ENCODE measurements around the gene DDX42. TPM values are rescaled to one million over a fixed set of nuclear protein-coding genes. Genes with fewer than 3 reads are reported as not detected.
"Not testable (repeated sequence)": the region's sequence is repeated elsewhere in the genome, so short reads cannot be mapped to it uniquely, and the experiment has no call there.

Gene DDX42
- total RNA-seq, 1 experiment from 2014 or later = 128 TPM

- TF ChIP-seq E2F1 (CRISPR knock-in tag; IDR thresholded peaks at IDR 0.05) = no peak
Observed at GRCh38 chr17:63792055-63792729, 18.2 kb downstream of the DDX42 start (continued).

GRCh38 chr17:63796375-63796774 is 22.4 kb downstream of the DDX42 start:
- CTCF ChIA-PET; H3K9me3 Mint-ChIP-seq; DNase-seq (ENCODE audit: low spot score); ATAC-seq; H3K27me3 Mint-ChIP-seq (ENCODE audit: low read depth); H3K4me3 Mint-ChIP-seq; H3K4me1 Mint-ChIP-seq; POLR2A ChIA-PET; H3K27ac Mint-ChIP-seq: not testable (repeated sequence)
- H3K36me3 Mint-ChIP-seq = peaks cover 73% of the 10 kb centered on the region

GRCh38 chr17:63798572-63799106 is 24.7 kb downstream of the DDX42 start:
- no peak for TF ChIP-seq MXD4 (CRISPR knock-in tag; IDR thresholded peaks at IDR 0.05; ENCODE audit: borderline replicate concordance)
- H3K9me3 Mint-ChIP-seq = no peaks in the 10 kb centered on the region
- DNase-seq (ENCODE audit: low spot score) (no peak), ATAC-seq (no peak)
- H3K36me3 Mint-ChIP-seq = peaks cover 70% of the 10 kb centered on the region
- ChIA-PET CTCF (no interaction called here), POLR2A (no interaction called here)
- H3K4me1 Mint-ChIP-seq = no peaks in the 10 kb centered on the region
- H3K27me3 Mint-ChIP-seq (ENCODE audit: low read depth) = no peaks in the 10 kb centered on the region
- no peak overlapping the region for H3K4me3 Mint-ChIP-seq
- no peak overlapping the region for H3K27ac Mint-ChIP-seq

GRCh38 chr17:63800783-63801182 is 26.8 kb downstream of the DDX42 start:
- no peak overlapping the region for H3K4me3 Mint-ChIP-seq
- ChIA-PET POLR2A (interaction anchor here (0.6 kb wide), 1 partner anchor 45 kb away, joined by 12 read pairs; no protein-coding TSS in a partner anchor), CTCF (no interaction called here)
- H3K27me3 Mint-ChIP-seq (ENCODE audit: low read depth) = no peaks in the 10 kb centered on the region
- TF ChIP-seq ZNF512 (CRISPR knock-in tag; IDR thresholded peaks at IDR 0.05; ENCODE audit: borderline replicate concordance) = no peak
- no peak for TF ChIP-seq ZNF416 (CRISPR knock-in tag; IDR thresholded peaks at IDR 0.05)
- no peak for TF ChIP-seq NR2C2 (CRISPR knock-in tag; IDR thresholded peaks at IDR 0.05)
- TF ChIP-seq NFYB (CRISPR knock-in tag; conservative IDR thresholded peaks at IDR 0.05; ENCODE audit: low read depth) = no peak
- H3K4me1 Mint-ChIP-seq = no peaks in the 10 kb centered on the region
- H3K27ac Mint-ChIP-seq = no peak overlapping the region
- DNase-seq (ENCODE audit: low spot score) (no peak), ATAC-seq (no peak)
- no peaks in the 10 kb centered on the region for H3K9me3 Mint-ChIP-seq
- H3K36me3 Mint-ChIP-seq = peaks cover 67% of the 10 kb centered on the region

GRCh38 chr17:63804328-63804727 is 30.4 kb downstream of the DDX42 start:
- H3K27ac Mint-ChIP-seq = no peak overlapping the region
- peaks cover 81% of the 10 kb centered on the region for H3K36me3 Mint-ChIP-seq
- H3K9me3 Mint-ChIP-seq = no peaks in the 10 kb centered on the region
- CTCF ChIA-PET = interaction anchor here (1.2 to 1.6 kb wide), 2 partner anchors 182 to 379 kb away, joined by 3 to 4 read pairs; partner anchors contain the start of gene MAP3K3
- H3K4me1 Mint-ChIP-seq = no peaks in the 10 kb centered on the region
- POLR2A ChIA-PET = no interaction called here
- H3K4me3 Mint-ChIP-seq = no peak overlapping the region
- DNase-seq (ENCODE audit: low spot score) (no peak), ATAC-seq (no peak)
- no peaks in the 10 kb centered on the region for H3K27me3 Mint-ChIP-seq (ENCODE audit: low read depth)
- TF ChIP-seq MYBL2 (CRISPR knock-in tag; IDR thresholded peaks at IDR 0.05) (no peak), ZNF281 (CRISPR knock-in tag; IDR thresholded peaks at IDR 0.05) (no peak), USF1 (CRISPR knock-in tag; IDR thresholded peaks at IDR 0.05) (no peak), MAX (CRISPR knock-in tag; IDR thresholded peaks at IDR 0.05) (no peak), MXD4 (CRISPR knock-in tag; IDR thresholded peaks at IDR 0.05; ENCODE audit: borderline replicate concordance) (no peak), FOXP4 (CRISPR knock-in tag; IDR thresholded peaks at IDR 0.05) (no peak), E2F5 (CRISPR knock-in tag; IDR thresholded peaks at IDR 0.05) (no peak), SOX15 (CRISPR knock-in tag; IDR thresholded peaks at IDR 0.05) (no peak), ETV6 (CRISPR knock-in tag; IDR thresholded peaks at IDR 0.05) (no peak), EMX1 (CRISPR knock-in tag; IDR thresholded peaks at IDR 0.05) (no peak)

Measured in WTC11 (cell line).